ENCODE measurements around the gene CDK11B.

DNA sequence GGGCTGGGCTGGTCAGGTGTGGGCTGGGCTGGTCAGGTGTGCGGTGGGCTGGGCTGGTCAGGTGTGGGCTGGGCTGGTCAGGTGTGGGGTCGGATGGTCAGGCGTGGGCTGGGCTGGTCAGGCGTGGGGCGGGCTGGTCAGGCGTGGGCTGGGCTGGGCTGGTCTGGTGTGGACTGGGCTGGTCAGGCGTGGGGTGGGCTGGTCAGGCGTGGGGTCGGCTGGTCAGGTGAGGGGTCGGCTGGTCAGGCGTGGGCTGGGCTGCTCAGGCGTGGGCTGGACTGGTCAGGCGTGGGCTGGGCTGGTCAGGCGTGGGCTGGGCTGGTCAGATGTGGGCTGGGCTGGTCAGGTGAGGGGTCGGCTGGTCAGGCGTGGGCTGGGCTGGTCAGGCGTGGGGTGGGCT is 53.1 kb downstream of the CDK11B start:
- no peak for TF ChIP-seq GATA3 (IDR thresholded peaks at IDR 0.05; ENCODE audit: low read depth, low read length)
- no peak for TF ChIP-seq GATA2 (IDR thresholded peaks at IDR 0.05; ENCODE audit: low read depth, low read length)
